Activated T-cell treated with anti-CD3 and anti-CD28 coated beads for 1 hour (primary cell): ENCODE data around the gene PTCD1.
"Not testable (repeated sequence)": the region's sequence is repeated elsewhere in the genome, so short reads cannot be mapped to it uniquely, and the experiment has no call there.

ENCODE experiments used
- DNase-seq: peaks from one replicate; pipeline ENCODE4 v3.0.0-alpha.2; 2020; ENCODE audit warnings: low read depth

Gene PTCD1

GRCh38 chr7:99386584-99387238 lies 51.9 kb downstream of the PTCD1 start:
- DNase-seq = no peak

GRCh38 chr7:99385564-99385963 lies 53.0 kb downstream of the PTCD1 start:
- DNase-seq = no peak

DNA sequence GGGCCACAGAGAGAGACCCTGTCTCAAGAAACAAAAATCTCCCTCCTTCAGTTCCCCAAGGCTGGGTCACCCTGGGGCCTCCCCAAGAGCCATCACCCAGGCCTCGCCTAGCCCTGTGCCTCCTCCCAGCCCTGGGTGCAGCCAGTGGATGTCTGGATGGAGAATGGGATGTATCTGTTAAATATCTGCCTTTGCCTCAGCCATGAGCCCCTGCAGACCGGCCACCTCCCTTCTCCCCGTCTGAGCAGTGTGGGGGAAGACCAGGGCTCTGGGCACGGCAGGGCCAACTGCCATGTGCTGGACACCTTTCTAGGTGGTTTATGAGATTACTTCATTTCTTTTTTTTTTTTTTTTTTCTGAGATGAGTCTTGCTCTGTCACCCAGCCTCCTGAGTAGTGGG lies 54.1 kb downstream of the PTCD1 start:
- no peak for DNase-seq

DNA sequence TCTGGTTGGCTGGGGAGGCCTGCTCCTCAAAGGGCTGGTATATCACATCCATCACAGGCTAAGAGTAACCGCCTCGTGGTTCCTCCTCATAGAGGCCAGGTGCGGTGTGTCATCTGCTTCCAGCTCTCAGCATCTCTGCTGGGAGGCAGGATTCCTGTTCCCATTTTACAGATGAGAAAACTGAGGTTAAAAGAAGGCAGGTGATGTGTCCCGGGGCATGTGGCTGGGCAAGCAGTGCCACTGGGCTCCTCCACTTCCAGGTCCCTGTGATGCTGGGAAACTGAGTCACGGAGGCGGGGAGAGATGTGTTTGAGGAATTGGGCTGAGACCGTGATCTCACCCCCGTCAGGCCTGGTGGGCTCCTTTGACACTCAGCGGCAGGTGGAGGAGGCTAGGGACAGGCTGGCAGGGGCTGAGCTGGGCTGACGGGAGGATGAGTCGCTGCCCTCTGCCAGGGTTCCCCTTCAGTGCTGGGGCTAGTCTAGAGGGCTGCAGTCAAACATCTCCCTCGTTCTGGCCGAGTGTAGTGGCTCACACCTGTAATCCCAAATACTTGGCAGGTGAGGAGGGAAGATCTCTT lies 54.7 kb downstream of the PTCD1 start:
- no peak for DNase-seq

- no peak for DNase-seq
Measured at GRCh38 chr7:99383203-99383602, 55.4 kb downstream of the PTCD1 start.

GRCh38 chr7:99381664-99382075 lies 56.9 kb downstream of the PTCD1 start:
- DNase-seq = no peak

GRCh38 chr7:99380823-99381663 lies 57.6 kb downstream of the PTCD1 start:
- peak; percentile 77 for DNase-seq

DNA sequence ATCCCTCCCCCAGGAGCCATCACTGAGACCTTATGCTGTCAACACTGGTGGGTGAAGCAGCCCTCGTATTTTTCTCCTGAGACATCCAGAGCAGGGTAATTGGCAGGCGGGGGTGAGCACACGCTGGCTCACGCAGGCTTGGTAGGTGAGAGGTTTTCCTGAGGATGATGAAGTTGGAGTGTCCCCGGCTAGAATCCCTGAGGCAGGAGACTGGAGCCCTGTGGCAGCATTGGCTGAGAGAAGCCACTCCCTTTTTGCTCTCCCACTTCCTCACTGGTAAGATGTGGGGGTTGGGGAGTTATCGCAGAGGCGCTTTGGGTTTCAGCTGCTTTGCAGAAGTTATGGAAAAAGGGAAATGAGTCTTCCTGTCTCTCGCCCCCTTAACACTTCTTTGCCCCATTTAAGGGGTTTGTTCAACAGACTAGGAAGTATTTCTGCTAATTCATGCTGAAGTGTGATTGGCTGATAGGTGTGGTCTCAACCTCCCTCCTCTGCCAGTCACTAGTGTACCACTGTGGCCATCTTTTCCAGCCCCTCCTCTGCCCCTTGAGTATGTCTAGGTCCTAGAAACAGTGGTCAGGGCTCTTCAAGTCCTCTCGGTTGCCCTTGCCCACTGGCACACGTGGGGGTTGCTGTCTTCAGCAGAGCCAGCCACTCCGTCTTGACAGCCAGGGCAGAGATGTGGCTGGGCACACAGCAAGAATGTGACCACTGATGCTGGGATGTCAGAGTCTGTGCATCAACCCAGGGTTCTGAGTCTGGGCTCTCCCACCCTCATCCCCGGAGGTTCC lies 58.4 kb downstream of the PTCD1 start:
- DNase-seq = no peak

- not testable (repeated sequence) for DNase-seq
Measured at GRCh38 chr7:99379693-99380031, 58.9 kb downstream of the PTCD1 start.

DNA sequence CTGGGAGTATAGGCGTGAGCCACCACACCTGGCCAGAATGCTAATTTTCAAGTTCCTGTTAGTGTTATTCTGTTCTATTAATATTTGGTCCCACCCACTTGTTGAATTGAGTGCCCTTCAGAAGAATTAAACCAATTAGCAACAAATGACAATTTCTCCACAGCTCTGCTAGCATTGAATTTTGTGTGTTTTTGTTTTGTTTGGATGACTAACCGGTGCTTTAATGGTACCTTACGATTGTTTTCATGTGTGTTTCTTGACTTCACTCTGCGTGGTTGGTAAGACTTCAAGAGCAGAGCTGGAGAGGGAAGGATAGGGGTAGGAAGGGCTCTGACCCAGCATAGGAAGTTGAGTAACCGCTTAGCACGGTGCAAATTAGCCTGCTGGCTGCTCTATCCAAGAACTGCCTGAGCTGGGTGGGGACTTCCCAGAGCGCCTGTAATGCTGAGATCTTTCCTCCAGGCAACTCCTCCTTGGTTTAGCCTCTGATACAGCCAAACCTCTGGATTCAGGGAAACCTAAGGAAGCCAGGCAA lies 59.5 kb downstream of the PTCD1 start:
- no peak for DNase-seq

DNA sequence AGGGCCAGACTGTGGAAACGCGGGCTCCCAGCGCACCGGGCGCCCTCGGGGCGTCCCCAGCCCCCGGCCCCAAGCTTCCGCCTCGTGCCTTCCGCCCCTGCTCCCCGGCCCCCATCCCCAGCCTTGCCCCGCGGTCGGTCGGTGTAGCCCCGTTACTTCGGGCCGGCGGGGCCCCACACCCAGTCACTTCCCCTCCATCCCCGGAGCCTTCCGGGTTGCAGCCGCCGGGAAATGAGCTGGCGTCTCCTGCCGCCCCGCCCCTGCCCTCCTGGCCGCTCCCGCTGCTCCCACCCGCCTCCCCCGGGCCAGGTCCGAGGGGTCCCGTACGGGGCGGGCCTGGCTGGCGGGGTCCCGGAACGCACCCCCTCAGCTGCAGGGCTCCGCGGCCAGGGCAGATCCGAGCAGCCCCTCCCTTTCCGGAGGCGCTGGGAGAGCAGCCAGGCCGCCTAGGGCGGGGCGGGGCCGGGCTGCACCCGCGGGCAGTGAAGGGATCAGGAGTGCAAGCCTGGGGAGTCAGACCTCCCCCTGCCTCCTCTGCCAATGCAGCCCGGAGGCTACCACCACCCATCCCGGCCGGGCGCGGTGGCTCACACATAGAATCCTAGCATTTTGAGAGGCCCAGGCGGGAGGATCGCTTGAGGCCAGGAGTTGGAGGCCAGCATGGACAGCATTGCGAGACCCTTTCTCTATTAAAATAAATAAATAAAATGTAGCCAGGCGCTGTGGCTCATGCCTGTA lies 63.4 kb downstream of the PTCD1 start:
- peak; percentile 41 for DNase-seq

GRCh38 chr7:99374111-99375064 lies 64.2 kb downstream of the PTCD1 start, which contains the start of gene ARPC1B:
TSS of gene ARPC1B (plus strand) at chr7:99374730. CDS start at chr7:99385715, 10,985 bp downstream.
- DNase-seq = peak; percentile 79

DNA sequence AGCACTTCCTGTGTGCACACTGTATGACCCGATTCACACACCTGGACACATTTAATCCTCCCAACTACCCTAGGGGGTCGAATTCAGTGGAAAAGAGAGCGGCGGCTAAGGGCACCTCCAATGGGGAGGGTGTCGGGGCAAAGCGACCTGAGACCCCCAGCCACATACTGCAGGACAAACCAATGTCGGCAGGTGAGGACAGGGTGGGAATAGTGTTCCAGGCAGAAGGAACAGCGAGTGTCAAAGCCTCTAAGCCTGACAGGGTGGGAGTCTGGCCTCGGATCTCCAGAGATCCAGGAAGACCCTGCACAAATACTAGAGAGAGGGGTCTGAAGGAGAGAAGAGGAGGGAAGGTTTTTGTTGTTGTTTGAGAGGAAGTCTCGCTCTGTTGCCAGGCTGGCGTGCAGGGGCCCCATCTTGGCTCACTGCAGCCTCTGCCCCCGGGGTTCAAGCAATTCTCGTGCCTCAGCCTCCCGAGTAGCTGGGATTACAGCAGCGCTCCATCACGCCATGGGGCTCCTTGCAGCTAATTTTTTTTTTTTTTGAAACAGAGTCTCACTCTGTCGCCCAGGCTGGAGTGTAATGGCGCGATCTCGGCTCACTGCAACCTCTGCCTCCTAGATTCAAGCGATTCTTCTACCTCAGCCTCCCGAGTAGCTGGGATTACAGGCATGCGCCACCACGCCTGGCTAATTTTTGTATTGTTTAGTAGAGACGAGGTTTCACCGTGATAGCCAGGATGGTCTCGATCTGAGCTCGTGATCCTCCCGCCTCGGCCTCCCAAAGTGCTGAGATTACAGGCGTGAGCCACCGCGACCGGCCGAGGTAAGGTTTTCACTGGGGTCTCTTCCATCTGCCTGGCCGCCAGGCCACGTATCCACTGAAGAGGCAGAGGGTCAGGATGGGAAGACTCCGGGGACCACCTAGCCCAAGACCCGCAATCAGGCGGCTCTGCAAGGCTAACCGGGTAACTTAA lies 65.2 kb downstream of the PTCD1 start:
- no peak for DNase-seq

- no peak for DNase-seq
Measured at GRCh38 chr7:99372275-99373090, 66.1 kb downstream of the PTCD1 start.

- DNase-seq = no peak
Measured at GRCh38 chr7:99371376-99371920, 67.2 kb downstream of the PTCD1 start.

- DNase-seq = no peak
Measured at GRCh38 chr7:99369767-99370391, 68.7 kb downstream of the PTCD1 start.

DNA sequence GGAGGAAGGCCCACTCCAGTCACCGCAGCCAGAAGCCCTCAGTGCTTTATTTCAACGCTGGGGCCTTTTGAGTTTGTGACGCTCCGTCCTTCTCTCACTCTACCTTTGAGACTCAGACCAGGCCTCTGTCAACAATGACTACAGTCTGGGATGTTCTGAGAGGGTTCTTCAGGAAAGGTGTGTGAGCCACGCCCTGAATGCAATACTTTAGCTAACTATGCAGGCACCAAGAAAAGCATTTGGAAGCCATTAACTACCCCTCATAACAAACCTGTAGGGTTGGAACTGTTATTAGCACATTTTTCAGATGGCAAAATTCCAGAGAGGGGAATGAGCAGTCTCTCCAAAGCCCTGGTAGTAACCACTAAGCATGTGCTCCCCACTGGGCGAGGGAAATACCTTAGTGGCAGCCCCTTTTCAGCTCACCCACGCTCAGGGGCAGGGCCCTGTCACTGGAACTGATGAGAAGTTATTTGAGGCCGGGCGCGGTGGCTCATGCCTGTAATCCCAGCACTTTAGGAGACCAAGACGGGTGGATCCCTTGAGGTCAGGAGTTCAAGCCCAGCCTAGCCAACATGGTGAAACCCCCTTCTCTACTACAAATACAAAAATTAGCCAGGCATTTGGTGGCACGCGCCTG lies 69.7 kb downstream of the PTCD1 start:
- no peak for DNase-seq
